Measurements from ENCODE around the gene MAP7D2.

MAP7D2 gene

GRCh38 chrX:20118065-20118824, 1.5 kb upstream of the MAP7D2 start (continued):
- TF ChIP-seq ZNF239 (tag by site-specific recombination; IDR thresholded peaks at IDR 0.05) (no peak), ZNF658 (tag by site-specific recombination; IDR thresholded peaks at IDR 0.05) (no peak), ZXDB (tag by site-specific recombination; IDR thresholded peaks at IDR 0.05) (no peak)

GRCh38 chrX:20116087-20116576, 575 bp downstream of the MAP7D2 start:
- no peak overlapping the region for H3K27ac ChIP-seq (ENCODE audit: extremely low read depth, low read depth, low read length)
- H3K4me1 ChIP-seq (ENCODE audit: control insufficient read depth, insufficient read depth, low read length), result peaks cover 3% of the 10 kb centered on the region; the same call in 1 of the 2 replicates
- H3K36me3 ChIP-seq (ENCODE audit: control insufficient read depth in 2 of 2, insufficient read depth in 1 of 2, low read length in 2 of 2), result no peaks in the 10 kb centered on the region
- ChIA-PET CTCF (no interaction called here), POLR2A (no interaction called here)
- H3K9me3 ChIP-seq (ENCODE audit: control insufficient read depth, insufficient read depth, low read depth, low read length), result no peaks in the 10 kb centered on the region
- TF ChIP-seq PRDM2 (tag by site-specific recombination; IDR thresholded peaks at IDR 0.05; ENCODE audit: borderline replicate concordance) (no peak), ZBTB8A (tag by site-specific recombination; IDR thresholded peaks at IDR 0.05) (peak; percentile 77), ZBTB20 (tag by site-specific recombination; IDR thresholded peaks at IDR 0.05) (peak; percentile 62), GLIS2 (tag by site-specific recombination; IDR thresholded peaks at IDR 0.05) (peak; percentile 39; the same call in 1 of the 2 replicates), GLIS1 (tag by site-specific recombination; IDR thresholded peaks at IDR 0.05) (0 out of 2 replicates have a peak, but pooled peaks have one; percentile 9), MZF1 (tag by site-specific recombination; IDR thresholded peaks at IDR 0.05; ENCODE audit: borderline replicate concordance) (no peak)
- H3K4me3 ChIP-seq (ENCODE audit: low read depth, low read length), result peak overlapping the region; percentile 35

- ChIA-PET CTCF (no interaction called here), POLR2A (no interaction called here)
- H3K4me3 ChIP-seq (ENCODE audit: low read depth, low read length), result no peak overlapping the region
- H3K36me3 ChIP-seq (ENCODE audit: control insufficient read depth in 2 of 2, insufficient read depth in 1 of 2, low read length in 2 of 2), result no peaks in the 10 kb centered on the region
- H3K4me1 ChIP-seq (ENCODE audit: control insufficient read depth, insufficient read depth, low read length), result no peaks in the 10 kb centered on the region
- no peak overlapping the region for H3K27ac ChIP-seq (ENCODE audit: extremely low read depth, low read depth, low read length)
- TF ChIP-seq ZNF18 (tag by site-specific recombination; IDR thresholded peaks at IDR 0.05), result peak; percentile 44; the same call in 1 of the 2 replicates
- no peak for TF ChIP-seq ZNF132 (tag by site-specific recombination; IDR thresholded peaks at IDR 0.05; ENCODE audit: borderline replicate concordance)
- no peaks in the 10 kb centered on the region for H3K9me3 ChIP-seq (ENCODE audit: control insufficient read depth, insufficient read depth, low read depth, low read length)
Observed at GRCh38 chrX:20112022-20112774, 4.5 kb downstream of the MAP7D2 start.
